IPS DF 6.9 (cell line): ENCODE data around the gene SLC9C1.
"Not testable (repeated sequence)": the region's sequence is repeated elsewhere in the genome, so short reads cannot be mapped to it uniquely, and the experiment has no call there.

Experiments
- DNase-seq: peaks from one replicate; pipeline ENCODE4 v3.0.0-alpha.2; 2013; ENCODE audit warnings: low read depth, low spot score
- H3K27ac ChIP-seq: one replicate; pipeline ENCODE4 v1.5.1; 2013; ENCODE audit warnings: low read length, control low read depth
- H3K27me3 ChIP-seq: 2 replicates; pipeline ENCODE4 v1.6.1; 2013; ENCODE audit warnings: mild to moderate bottlenecking, low read length; ENCODE audit not compliant: control insufficient read depth, insufficient read depth
- H3K36me3 ChIP-seq: 2 replicates; pipeline ENCODE4 v1.6.1; 2013; ENCODE audit warnings: low read length; ENCODE audit not compliant: control insufficient read depth, insufficient read depth
- H3K4me1 ChIP-seq: 2 replicates; pipeline ENCODE4 v1.6.1; 2013; ENCODE audit warnings: low read length; ENCODE audit not compliant: control insufficient read depth, insufficient read depth
- H3K4me3 ChIP-seq: 2 replicates; pipeline ENCODE4 v1.5.1; 2013; ENCODE audit warnings: mild to moderate bottlenecking, low read length
- H3K9me3 ChIP-seq: 2 replicates; pipeline ENCODE4 v1.6.1; 2013; ENCODE audit warnings: low read length, inconsistent platforms; ENCODE audit not compliant: control insufficient read depth, insufficient read depth
- WGBS: extraction: QIAGEN DNeasy Blood & Tissue Kit; methylation state at CpG from one replicate; pipeline ENCODE4 v1.1.7; 2013; ENCODE audit warnings: mixed read lengths, missing lambda C conversion rate; ENCODE audit not compliant: insufficient read length, insufficient coverage; 5-methylcytosine and 5-hydroxymethylcytosine counted together

SLC9C1 gene

DNA sequence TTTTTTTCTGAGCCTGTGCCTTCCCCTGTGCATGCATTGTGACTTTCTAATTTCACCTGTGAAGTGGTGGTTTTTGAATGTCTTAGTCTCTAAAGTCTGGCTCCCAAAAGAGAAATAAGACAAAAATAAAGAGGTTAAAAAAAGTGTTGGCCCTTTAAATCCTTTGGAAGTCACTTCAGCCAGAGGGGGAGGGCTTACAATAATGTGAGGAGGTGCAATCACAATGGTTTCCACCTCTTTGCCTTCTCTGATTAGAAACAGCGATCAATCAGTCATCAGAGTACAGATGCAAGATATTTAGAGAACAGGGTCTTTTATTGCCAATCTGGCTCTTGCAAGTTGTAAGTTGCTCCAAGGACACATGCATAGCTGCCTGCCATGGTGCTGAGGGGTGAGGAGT, 96.9 kb downstream of the SLC9C1 start:
- WGBS: no CpG with 5 or more reads among the region's 1 CpG
- Histone ChIP-seq H3K27ac (no peak overlapping the region), H3K4me3 (no peak overlapping the region), H3K36me3 (no peaks in the 10 kb centered on the region), H3K27me3 (no peaks in the 10 kb centered on the region), H3K4me1 (no peaks in the 10 kb centered on the region; the same call in 1 of the 2 replicates), H3K9me3 (no peaks in the 10 kb centered on the region)
- no peak for DNase-seq

DNA sequence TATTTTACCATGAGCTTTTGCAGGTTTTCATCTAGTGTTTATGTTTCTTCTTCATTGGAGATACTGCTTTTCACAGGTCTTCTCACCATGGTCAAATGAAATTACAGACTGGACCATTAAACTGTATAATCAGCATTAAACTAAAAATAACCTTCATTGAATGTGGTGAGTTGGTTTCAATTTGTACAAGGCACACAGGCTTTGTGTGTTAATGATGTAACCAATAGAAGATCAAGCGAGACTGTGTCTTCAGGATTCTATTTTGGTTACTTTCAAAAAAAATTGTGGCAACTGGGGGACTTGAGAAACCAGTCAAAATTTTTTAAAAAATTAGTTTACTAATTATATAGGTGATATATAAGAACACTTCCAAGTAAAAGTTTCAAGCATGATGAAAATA, 106.7 kb downstream of the SLC9C1 start:
- H3K4me1 ChIP-seq: no peaks in the 10 kb centered on the region
- H3K27ac ChIP-seq: no peak overlapping the region
- no CpG with 5 or more reads among the region's 1 CpG for WGBS

DNA sequence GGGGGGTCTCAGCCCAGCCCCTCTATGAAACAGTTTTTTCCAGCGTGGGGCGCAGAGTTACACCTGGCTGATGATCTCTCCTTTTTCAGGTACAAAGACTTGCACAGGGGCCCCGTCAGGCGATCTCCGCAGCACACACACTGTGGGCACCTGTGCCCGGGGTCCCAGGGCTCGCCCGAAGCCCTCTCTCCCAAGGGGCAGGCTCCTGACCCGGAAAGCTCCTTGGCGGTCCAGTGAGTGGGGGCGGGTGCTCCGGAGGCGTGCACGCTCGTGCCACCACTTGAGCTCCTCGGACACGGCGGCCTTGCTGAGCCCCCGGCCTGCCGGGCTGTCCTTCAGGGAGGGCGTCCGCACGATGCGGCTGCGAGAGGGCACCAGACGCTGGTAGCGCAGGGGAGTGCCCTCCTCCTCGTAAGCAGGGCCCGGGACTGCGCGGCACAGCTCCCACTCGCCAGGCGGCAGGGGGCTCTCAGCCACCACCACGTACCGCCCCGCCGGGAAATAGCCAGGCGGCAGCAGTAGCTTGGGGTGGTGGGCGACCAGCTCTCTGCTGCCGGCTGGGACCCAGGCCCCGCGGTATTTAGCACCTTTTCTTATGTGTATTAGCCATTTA, 108.5 kb downstream of the SLC9C1 start:
- no CpG with 5 or more reads among the region's 42 CpGs for whole genome bisulfite sequencing
- not testable (repeated sequence) for H3K9me3 ChIP-seq, H3K4me1 ChIP-seq, H3K27ac ChIP-seq, H3K4me3 ChIP-seq, DNase-seq, H3K36me3 ChIP-seq, H3K27me3 ChIP-seq

More for the DNA sequence above, 106.7 kb downstream of the SLC9C1 start:
- no peak for DNase-seq
- H3K9me3 ChIP-seq: no peaks in the 10 kb centered on the region
- no peaks in the 10 kb centered on the region for H3K36me3 ChIP-seq
- H3K4me3 ChIP-seq: no peak overlapping the region
- no peaks in the 10 kb centered on the region for H3K27me3 ChIP-seq

DNA sequence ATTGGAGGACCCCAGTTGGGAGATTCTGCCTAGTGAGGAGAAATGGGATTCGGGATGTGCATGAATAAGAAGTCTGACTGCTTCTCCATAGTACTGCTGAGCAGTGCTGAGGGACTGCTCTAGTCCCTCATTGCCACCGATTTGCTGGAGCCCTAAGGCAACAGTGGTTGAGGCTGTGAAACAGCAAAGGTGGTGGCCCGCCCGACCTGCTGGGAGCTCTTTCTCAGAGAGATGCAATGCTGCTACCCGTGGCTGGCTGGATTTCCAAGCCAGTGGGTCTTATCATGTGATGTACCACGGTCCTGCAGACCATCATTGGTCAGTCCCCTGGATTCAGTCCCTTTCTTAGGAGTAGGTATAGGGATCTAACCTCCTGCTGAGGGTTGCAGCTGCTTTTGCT, 118.4 kb downstream of the SLC9C1 start:
- no peaks in the 10 kb centered on the region for H3K9me3 ChIP-seq
- no peaks in the 10 kb centered on the region for H3K27me3 ChIP-seq
- WGBS: no CpG with 5 or more reads among the region's 6 CpGs
- DNase-seq: no peak
- no peaks in the 10 kb centered on the region for H3K4me1 ChIP-seq
- no peak overlapping the region for H3K4me3 ChIP-seq
- H3K27ac ChIP-seq: no peak overlapping the region
- no peaks in the 10 kb centered on the region for H3K36me3 ChIP-seq

DNA sequence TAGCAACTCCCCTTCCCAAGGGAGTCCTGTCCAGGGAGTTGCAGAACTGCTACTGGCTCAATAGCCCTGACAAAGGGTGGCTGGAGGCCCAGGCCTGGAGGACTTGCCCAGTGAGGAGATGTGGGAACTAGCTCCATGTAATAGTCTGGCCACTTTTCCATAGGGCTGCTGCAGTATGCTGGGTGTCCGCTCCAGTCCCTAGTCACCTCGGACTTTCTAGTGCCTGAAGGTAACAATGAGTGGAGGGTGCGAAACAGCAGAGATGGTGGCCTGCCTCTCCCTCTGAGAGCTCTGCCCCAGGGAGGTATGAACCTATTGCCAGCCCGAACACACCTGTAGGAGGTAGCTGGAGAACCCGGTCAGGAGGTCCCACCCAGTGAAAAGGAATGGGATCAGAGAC, 119.0 kb downstream of the SLC9C1 start:
- H3K27me3 ChIP-seq: no peaks in the 10 kb centered on the region
- H3K27ac ChIP-seq: no peak overlapping the region
- no peaks in the 10 kb centered on the region for H3K4me1 ChIP-seq
- no CpG with 5 or more reads among the region's 5 CpGs for WGBS
- H3K9me3 ChIP-seq: no peaks in the 10 kb centered on the region
- no peaks in the 10 kb centered on the region for H3K36me3 ChIP-seq
- no peak overlapping the region for H3K4me3 ChIP-seq
- DNase-seq: no peak

DNA sequence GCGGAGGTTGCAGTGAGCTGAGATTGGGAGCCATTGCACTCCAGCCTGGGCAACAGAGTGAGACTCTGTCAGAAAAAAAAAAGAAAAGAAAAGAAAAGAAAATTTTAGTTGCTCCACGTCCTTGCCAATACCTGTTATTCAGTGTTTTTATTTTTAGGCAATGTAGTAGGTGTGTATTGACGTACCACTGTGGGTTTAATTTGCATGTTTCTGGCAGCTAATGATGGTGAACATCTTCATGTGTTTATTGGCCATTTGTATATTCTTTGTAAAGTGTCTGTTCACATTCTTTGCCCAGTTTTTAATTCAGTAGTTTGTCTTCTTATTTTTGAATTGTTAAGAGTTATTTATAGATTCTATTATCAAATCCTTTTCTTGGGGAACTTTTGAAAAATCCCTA, 122.9 kb downstream of the SLC9C1 start:
- DNase-seq: no peak
- no CpG with 5 or more reads among the region's 3 CpGs for WGBS
- Histone ChIP-seq H3K36me3 (no peaks in the 10 kb centered on the region), H3K27ac (no peak overlapping the region), H3K27me3 (no peaks in the 10 kb centered on the region), H3K4me1 (no peaks in the 10 kb centered on the region), H3K9me3 (no peaks in the 10 kb centered on the region), H3K4me3 (no peak overlapping the region)

DNA sequence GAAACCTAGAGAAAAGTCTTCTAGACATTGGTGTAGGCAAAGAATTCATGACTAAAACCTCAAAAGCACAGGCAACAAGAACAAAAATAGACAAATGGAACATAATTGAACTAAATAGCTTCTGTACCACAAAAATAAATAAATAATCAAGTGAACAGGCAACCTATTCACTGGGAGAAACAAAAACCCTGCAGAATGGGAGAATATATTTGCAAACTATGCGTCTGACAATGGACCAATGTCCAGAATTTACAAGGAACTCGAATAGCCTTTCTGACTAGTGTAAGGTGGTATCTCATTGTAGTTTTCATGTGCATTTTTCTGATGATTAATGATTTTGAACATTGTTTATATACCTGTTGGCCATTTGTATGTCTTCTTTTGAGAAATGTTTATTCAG, 124.0 kb downstream of the SLC9C1 start:
- no peak for DNase-seq
- Histone ChIP-seq H3K4me1 (no peaks in the 10 kb centered on the region), H3K9me3 (no peaks in the 10 kb centered on the region), H3K27ac (no peak overlapping the region), H3K4me3 (no peak overlapping the region), H3K27me3 (no peaks in the 10 kb centered on the region), H3K36me3 (no peaks in the 10 kb centered on the region)
- no CpG with 5 or more reads among the region's 2 CpGs for WGBS

DNA sequence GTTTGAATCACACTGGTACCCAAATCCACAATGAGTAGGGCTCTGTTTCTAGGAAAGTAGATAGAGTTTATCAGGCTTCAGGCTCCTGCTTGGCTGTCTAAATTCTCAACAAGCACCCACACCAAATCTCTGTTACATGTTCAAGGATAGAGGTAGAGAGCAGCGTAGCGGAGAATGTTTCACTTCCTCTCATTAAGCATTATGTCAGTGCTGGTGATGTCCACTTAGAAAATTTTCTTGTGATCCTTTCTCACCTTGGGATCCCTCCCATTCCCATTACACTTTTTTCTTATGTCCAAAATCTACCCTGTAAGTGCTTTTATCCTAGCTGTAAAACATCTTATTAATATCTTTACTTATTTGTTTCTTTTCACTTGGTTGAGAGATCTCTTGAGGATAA, 126.3 kb downstream of the SLC9C1 start:
- H3K27ac ChIP-seq: no peak overlapping the region
- no peaks in the 10 kb centered on the region for H3K36me3 ChIP-seq
- no peak for DNase-seq
- H3K4me3 ChIP-seq: no peak overlapping the region
- no peaks in the 10 kb centered on the region for H3K4me1 ChIP-seq
- H3K9me3 ChIP-seq: no peaks in the 10 kb centered on the region
- H3K27me3 ChIP-seq: no peaks in the 10 kb centered on the region
- WGBS: no CpG with 5 or more reads among the region's 2 CpGs

DNA sequence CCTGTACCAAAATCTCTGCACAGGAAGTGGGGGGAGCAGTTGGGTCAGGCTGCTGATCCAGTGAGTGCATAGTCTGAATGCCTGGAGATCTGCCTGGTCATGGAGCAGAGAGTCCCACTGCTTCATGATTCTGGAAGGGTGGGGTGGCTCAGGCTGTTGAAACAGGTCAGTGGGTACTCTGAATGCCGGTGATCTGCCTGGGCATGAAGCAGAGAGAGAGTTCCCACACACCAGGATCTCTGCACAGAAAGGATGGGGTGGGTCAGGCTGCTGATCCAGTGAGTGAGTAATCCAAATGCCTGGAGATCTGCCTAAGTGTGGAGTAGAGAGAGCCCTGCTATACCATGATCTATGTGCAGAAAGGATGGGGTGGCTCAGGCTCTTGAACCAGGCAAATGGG, 144.9 kb downstream of the SLC9C1 start:
- DNase-seq: no peak
- Histone ChIP-seq H3K27me3 (no peaks in the 10 kb centered on the region), H3K36me3 (no peaks in the 10 kb centered on the region), H3K9me3 (no peaks in the 10 kb centered on the region), H3K4me1 (no peaks in the 10 kb centered on the region), H3K4me3 (no peak overlapping the region), H3K27ac (no peak overlapping the region)
- no CpG with 5 or more reads among the region's 1 CpG for WGBS

DNA sequence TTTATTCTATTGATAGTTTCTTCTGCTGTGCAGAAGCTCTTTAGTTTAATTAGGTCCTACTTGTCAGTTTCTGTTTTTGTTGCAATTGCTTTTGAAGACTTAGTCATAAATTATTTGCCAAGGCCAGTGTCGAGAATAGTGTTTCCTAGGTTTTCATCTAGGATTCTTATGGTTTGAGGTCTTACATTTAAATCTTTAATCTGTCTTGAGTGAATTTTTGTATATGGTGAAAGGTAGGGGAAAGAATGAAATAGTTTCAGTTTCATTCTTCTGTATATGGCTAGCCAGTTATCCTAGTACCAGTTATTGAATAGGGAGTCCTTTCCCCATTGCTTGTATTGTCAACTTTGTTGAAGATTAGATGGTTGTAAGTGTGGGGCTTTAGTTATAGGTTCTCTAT, 150.3 kb downstream of the SLC9C1 start:
- Histone ChIP-seq H3K27ac (no peak overlapping the region), H3K4me3 (no peak overlapping the region), H3K27me3 (no peaks in the 10 kb centered on the region), H3K36me3 (no peaks in the 10 kb centered on the region), H3K4me1 (no peaks in the 10 kb centered on the region), H3K9me3 (no peaks in the 10 kb centered on the region)
- WGBS: no CpG with 5 or more reads among the region's 1 CpG
- no peak for DNase-seq

DNA sequence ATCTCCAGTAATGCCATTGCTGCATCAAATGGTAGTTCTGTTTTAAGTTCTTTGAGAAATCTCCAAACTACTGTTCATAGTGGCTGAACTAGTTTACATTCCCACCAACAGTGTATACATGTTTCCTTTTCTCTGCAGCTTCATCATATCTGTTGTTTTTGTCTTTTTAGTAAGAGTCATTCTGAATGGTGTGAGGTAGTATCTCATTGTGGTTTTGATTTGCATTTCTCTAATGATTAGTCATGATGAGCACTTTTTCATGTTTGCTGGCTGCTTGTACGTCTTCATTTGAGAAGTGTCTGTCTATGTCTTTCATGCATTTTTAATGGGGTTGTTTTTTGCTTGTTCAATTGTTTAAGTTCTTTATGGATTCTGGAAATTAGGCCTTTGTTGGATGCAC, 150.8 kb downstream of the SLC9C1 start:
- Histone ChIP-seq H3K4me3 (no peak overlapping the region), H3K27me3 (no peaks in the 10 kb centered on the region), H3K27ac (no peak overlapping the region), H3K36me3 (no peaks in the 10 kb centered on the region), H3K4me1 (no peaks in the 10 kb centered on the region), H3K9me3 (no peaks in the 10 kb centered on the region)
- DNase-seq: no peak
- WGBS: no CpG with 5 or more reads among the region's 1 CpG
